MV-4-11 (cell line): ENCODE data around the gene DPP8.
"Not testable (repeated sequence)": the region's sequence is repeated elsewhere in the genome, so short reads cannot be mapped to it uniquely, and the experiment has no call there.

Source experiments
- DNase-seq: peaks from one replicate; lab custom pipeline; 2025; lab: John Stamatoyannopoulos, UW

The DPP8 gene

DNA sequence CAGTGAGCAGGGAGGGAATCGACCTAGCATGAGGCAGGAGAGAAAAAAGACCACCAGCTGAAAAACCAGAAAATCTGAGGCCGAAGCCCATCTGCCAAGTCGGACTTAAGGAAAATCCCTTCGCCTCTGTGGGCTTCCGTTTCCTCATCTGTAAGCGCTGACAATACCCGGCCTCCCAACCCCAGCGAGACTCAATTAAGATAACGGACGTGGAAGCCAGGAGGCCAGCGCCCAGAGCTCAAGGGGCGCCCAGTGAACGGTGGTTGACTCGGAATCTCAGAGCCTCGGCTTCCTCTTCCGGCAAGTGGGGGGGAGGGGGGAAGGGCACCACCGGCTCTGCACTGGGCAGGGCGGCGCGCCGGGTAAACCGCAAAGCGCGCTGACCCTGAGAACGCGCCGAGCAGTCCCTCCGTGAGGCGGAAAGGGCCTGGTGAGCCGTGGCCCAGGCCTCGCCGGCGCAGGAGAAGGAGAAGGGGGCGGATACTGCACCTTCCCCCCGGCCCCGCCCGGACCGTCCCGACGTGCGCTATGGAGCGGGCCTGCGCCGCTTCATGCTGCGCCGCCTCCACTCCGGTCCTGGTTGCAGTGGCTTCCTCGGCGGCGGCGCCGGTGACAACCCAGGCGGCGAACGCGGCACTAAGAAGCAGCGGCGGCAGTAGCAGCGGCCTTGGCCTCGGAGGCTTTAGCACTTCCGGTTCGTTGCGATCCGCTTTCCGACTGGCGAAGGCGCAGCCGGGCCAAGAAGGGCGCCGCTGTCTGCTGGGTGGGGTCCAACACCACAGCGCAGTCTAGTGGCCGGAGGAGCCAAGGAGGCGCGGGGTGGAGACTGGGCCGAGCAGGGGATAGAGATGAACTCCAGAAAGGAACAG, at the start of gene DPP8:
Gene DPP8 (minus strand): TSS at position 693 of the 869 bp plus-strand sequence. CDS start 5,136 bp downstream, outside the sequence.
- peak; percentile 92 for DNase-seq

DNA sequence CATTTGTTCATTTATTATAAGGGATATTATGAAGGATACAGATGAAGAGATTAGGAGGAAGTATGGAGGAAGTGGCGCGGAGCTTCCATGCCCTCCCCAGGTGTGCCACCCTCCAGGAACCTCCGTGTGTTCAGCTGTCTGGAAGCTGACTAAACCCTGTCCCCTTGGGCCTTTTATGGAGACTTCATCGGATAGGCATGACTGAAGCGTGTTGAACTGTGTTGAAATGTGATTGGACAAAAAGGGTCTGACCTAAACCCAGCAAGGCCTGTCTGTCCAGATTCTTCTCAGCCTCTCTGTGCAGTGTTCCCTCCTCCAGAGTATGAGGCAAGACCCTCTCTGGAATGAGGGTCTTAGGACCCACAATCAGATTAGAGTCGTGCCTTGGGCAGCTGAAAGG, 44.4 kb upstream of the DPP8 start:
- no peak for DNase-seq

DNA sequence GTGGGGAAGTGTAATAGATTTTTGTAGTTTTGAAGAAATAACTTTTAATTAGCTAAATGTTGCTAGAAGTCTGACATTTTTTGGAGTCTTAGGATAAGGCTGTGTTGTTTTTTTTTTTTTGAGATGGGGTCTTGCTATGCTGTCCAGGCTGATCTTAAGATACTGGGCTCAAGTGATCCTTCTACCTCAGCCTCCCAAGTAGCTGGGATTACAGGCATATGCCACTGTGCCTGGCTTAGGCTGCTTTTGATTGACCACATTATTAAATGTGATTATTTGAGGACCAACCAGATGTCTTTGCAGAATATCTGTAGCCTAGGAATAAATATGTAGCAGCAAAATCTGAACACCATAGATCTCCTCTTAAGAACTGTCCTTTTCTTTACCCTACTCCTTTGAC, 42.5 kb upstream of the DPP8 start:
- DNase-seq = no peak

- DNase-seq = no peak
These were observed 41.7 kb upstream of the DPP8 start for GRCh38 chr15:65558997-65559760.

DNA sequence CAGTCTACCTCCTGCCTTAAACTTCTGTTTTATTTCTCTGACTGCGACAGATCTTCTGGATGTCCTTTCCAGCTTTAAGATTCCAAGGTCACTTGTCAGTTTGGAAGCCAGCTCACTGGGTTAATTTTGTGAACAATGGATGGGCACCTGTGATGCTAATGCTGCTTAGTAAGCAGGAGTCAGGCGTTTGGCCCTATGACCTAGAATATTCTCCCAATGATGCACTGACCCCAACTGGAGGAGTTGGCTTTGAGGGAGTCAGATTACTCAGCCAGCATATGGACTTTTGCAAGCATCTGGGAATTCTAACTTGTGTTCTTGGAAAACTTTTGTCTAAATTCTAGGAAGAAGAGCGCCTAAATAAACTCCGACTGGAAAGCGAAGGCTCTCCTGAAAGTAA, 40.8 kb upstream of the DPP8 start:
- DNase-seq = no peak

- no peak for DNase-seq
These were observed 39.1 kb upstream of the DPP8 start for GRCh38 chr15:65556622-65557021.

GRCh38 chr15:65553691-65554090, 36.2 kb upstream of the DPP8 start:
- DNase-seq = no peak

- DNase-seq = not testable (repeated sequence)
These were observed 35.4 kb upstream of the DPP8 start for GRCh38 chr15:65552851-65553250.

GRCh38 chr15:65551183-65551582, 33.7 kb upstream of the DPP8 start:
- DNase-seq = no peak

DNA sequence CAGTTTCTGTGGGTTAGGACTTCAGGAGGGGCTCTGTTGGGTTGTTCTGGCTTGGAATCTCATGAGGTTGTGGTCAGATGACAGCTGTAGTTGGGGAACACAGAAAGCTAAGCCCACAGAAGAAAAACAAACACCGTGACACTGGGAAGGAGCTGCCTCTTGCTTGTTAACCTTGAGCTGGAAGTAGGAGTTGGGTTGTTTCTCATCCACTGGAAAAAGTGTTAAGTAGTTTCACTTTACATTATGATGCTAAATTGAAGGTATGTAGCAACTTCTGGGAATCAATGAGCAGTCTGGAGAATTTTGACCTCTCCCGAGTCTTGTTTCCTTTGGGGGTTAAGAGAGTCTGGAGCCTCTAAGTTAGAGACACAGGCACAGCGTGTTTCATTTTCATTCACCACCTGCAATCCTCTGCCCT, 33.2 kb upstream of the DPP8 start:
- DNase-seq = peak; percentile 9

DNA sequence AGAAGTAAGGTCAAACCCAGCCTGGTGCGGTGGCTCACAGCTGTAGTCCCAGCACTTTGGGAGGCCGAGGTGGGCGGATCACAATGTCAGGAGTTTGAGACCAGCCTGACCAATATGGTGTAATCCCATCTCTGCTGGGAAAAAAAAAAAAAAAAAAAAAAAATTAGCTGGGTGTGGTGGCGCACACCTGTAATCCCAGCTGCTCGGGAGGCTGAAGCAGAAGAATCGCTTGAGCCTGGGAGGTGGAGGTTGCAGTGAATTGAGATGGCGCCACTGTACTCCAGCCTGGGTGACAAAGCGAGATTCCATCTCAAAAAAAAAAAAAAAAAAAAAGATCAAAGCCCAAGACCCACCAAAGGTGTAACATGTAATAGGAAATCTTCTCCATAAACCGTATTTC, 31.8 kb upstream of the DPP8 start:
- DNase-seq = not testable (repeated sequence)

GRCh38 chr15:65547841-65548240, 30.4 kb upstream of the DPP8 start:
- no peak for DNase-seq

DNA sequence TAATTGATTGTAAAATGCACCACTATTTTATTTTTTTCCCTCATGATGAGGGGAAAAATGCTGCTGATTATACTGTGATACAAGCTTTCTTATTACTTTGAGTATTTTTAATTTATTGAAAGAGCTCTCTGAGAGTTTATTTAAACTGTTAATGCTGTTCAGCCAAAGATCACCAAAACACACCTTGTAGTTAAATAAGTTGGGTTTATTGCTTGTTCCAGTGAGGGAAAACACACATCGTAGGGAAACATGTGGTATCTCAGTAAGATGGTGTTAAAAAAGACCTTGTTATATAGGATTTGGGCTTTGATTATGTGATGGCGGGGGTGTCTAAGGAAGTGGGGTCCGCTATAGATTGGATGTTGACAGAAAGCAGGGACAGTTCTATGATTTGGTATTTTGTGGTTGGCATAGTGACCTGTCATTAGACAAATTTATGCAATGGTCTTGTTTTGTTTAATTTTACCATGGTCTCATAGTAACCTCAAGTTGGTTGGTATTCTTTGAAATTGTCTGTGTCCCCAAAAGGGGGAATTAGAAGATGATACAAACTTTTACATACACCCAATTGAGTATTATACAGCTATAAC, 23.8 kb upstream of the DPP8 start:
- no peak for DNase-seq

DNA sequence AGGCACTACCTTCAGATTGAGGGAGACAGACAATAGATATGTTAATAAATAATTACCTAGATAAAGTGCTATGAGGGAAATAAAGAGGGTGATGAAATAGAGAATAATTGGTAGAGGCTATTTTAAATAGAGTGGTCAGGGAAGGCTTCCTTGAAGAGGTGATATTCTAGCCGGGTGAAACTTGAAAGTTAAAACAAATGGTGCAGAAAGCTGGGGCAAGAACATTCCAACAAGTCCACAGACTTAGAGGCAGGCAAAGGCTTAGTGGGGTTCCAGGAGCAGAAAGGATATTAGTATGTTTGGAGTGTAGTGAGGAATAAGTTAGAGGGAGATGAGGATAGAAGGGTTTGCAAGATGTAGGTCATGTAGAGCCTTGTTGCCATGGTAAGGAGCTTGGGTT, 22.8 kb upstream of the DPP8 start:
- no peak for DNase-seq

DNA sequence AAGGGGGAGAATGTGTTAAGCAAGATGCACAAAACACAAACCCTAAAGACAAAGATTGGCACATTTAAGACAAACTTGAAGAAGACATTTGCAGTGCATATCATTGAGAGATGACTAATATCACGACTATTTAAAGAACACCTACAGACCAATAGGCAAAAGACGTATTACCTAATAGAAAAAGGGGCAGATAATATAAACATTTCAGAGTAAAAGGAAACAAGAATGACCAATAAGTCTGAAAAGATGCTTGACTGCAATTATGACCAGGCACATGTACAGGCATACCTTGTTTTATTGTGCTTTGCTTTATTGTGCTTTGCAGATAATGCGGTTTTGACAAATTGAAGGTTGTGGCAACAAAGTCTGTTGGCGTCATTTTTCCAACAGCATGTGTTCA, 17.7 kb upstream of the DPP8 start:
- no peak for DNase-seq

- no peak for DNase-seq
These were observed 15.7 kb upstream of the DPP8 start for GRCh38 chr15:65533057-65533756.

GRCh38 chr15:65532738-65533051, 15.2 kb upstream of the DPP8 start:
- DNase-seq = no peak

DNA sequence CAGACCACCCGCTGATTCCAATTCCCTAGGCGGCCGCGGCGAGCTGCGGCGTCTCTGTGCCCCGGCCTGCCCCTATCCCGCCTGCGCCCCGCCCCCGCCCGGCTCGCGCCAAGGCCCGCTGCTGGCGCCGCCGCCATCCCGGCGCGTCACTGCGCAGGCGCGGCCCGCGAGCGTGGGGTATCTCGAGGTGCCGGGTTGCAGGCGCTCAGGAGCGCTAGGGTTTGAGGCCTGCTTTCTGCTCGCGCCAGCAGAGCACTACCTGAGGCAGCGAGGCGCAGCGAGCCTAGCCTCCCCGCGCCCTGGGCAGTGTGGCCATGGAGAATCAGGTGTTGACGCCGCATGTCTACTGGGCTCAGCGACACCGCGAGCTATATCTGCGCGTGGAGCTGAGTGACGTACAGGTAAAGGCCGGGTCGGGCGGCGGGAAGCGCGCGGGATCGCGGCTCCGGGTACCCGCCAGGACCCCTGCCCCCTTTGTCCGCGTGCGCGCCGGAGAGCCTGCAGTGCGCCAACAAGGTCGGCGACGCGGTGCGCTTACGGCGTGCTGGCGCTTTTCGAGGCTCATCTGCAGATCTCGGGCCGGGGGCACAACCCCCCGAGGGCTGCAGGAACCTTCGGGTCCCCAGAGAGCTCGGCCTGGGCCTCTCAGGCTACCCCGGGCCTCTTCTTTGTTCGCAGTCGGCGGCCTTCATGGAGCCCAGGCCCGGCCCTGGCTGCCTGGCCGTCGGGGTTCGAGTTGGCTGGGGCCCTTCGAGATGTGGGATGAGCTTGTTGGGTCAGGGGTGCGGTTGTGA, 13.0 kb upstream of the DPP8 start, which contains the start of gene HACD3:
Gene HACD3 (plus strand): TSS at position 146 of the 794 bp plus-strand sequence. CDS start 169 bp downstream, at position 315.
- peak; percentile 65 for DNase-seq

DNA sequence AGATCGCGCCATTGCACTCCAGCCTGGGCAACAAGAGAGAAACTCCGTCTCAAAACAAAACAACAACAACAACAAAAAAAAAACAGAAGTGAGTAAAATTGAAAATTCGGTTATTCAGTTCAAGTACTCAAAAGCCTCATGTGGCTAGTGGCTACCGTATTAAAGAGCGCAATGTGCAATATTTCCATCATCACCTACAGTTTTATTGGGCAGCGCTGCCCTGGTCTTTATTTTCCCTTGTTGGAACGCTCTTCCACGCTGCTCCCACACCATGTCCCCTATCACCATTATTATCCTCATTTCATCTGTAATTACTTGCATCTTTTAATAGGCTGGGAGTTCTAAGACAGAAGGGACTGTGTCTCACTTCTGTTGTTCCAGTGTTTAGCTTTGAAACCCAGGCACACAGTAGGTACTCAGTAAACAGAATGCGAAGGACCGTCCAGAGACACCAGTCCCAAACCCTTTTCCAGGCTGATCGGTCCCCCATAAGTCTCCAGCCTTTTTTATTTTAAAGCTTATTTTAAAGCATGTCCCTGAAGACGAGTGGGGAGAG, 12.4 kb upstream of the DPP8 start:
- no peak for DNase-seq

DNA sequence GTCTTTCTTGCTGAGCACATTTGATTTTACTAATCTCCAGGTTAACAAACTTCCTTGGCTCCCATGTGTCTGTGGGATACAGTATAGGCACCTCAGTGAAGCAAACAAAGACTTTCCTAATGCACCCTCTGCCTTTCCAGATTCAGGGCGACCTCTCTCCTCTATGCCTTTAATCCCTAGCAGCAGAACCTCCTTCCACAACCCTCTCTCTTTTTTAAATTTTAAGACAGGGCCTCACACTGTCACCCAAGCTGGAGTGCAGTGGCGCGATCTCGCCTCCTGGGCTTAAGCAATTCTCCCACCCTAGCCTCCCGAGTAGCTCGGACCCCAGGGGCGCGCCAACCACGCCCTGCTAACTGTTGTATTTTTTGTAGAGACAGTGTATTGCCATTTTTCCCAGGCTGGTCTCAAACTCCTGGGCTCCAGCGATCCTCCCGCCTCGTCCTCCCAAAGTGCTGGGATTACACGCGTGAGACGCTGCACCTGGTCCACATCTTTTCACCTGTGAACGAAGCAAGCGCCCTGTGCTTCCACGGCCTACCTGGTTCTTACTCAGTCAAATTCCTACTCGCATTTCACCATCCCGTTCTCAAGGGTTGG, 11.1 kb upstream of the DPP8 start:
- no peak for DNase-seq

DNA sequence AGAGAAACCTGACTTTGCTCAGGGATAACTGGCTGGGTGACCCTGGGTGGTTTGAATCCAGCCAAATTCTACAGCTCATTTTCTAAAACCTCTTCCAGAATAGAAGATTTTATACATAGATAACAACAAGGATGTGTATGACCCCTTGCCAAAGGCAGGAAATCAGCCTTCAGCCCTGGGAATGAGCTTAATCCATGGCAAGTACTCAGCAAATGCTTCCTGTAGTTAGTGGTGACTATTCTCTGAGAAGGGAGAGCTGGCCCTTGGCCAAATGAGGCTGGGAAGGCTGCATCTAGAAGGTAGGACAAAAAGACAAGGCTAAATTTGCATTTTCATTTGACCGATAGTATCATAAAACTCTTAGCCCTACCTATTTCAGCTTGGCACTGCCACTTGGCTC, 8.1 kb upstream of the DPP8 start:
- DNase-seq = no peak
